ENCODE results near the gene GPHB5. TPM values are rescaled to one million over a fixed set of nuclear protein-coding genes. Genes with fewer than 3 reads are reported as not detected.

GPHB5 gene
- total RNA-seq, 1 experiment from 2014 or later: not detected

- peaks cover 12 to 13% of the 10 kb centered on the region in 2 experiments for H3K4me1 Mint-ChIP-seq
- no peak overlapping the region for H2BK15ac ChIP-seq (ENCODE audit: low read depth, low read length)
- H3K14ac ChIP-seq (ENCODE audit: insufficient read depth, low read length): no peak overlapping the region
- H3K27me3 ChIP-seq (ENCODE audit: insufficient read depth, low read length): no peaks in the 10 kb centered on the region
- H3K27ac Mint-ChIP-seq: no peak overlapping the region
- H2AFZ ChIP-seq (ENCODE audit: low read length): no peak overlapping the region
- no peaks in the 10 kb centered on the region for H3K23me2 ChIP-seq (ENCODE audit: insufficient read length, low read depth, low read length, poor library complexity, severe bottlenecking)
- no peak overlapping the region for H3K4ac ChIP-seq (ENCODE audit: low read depth, low read length)
- no peaks in the 10 kb centered on the region for H3K9me3 ChIP-seq (ENCODE audit: control insufficient read depth, low read depth, low read length)
- H4K8ac ChIP-seq (replicated peaks; ENCODE audit: insufficient read length, low read depth, low read length): no peak overlapping the region
- H2AK5ac ChIP-seq (ENCODE audit: insufficient read length, low read length): no peak overlapping the region
- H4K20me1 ChIP-seq (ENCODE audit: control insufficient read depth, insufficient read depth, insufficient read length): no peaks in the 10 kb centered on the region
- no peak overlapping the region for H2BK120ac ChIP-seq (ENCODE audit: low read depth, low read length, poor library complexity, severe bottlenecking)
- H3K4me1 ChIP-seq (ENCODE audit: insufficient read depth, low read length): no peaks in the 10 kb centered on the region
- DNase-seq: no peak
- no peak overlapping the region for H3T11ph ChIP-seq (ENCODE audit: low read length)
- H3K79me2 ChIP-seq (ENCODE audit: insufficient read depth, low read length): no peaks in the 10 kb centered on the region
- TF ChIP-seq, protein P1, sequence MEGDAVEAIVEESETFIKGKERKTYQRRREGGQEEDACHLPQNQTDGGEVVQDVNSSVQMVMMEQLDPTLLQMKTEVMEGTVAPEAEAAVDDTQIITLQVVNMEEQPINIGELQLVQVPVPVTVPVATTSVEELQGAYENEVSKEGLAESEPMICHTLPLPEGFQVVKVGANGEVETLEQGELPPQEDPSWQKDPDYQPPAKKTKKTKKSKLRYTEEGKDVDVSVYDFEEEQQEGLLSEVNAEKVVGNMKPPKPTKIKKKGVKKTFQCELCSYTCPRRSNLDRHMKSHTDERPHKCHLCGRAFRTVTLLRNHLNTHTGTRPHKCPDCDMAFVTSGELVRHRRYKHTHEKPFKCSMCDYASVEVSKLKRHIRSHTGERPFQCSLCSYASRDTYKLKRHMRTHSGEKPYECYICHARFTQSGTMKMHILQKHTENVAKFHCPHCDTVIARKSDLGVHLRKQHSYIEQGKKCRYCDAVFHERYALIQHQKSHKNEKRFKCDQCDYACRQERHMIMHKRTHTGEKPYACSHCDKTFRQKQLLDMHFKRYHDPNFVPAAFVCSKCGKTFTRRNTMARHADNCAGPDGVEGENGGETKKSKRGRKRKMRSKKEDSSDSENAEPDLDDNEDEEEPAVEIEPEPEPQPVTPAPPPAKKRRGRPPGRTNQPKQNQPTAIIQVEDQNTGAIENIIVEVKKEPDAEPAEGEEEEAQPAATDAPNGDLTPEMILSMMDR (conservative IDR thresholded peaks at IDR 0.05): no peak
- no peak overlapping the region for H2BK5ac ChIP-seq (ENCODE audit: insufficient read length, low read length)
- H3K36me3 Mint-ChIP-seq (ENCODE audit: insufficient read depth in 1 of 3, low read depth in 3 of 3): peaks cover 8 to 27% (median 21%) of the 10 kb centered on the region in 3 experiments
- H3K4me3 Mint-ChIP-seq: no peak overlapping the region
- H2BK12ac ChIP-seq (ENCODE audit: insufficient read length, low read depth, low read length): no peak overlapping the region
- H4K91ac ChIP-seq (ENCODE audit: insufficient read length, low read depth, low read length): no peak overlapping the region
- H3K79me1 ChIP-seq (ENCODE audit: insufficient read depth, low read depth, low read length, poor library complexity, severe bottlenecking): no peaks in the 10 kb centered on the region
- no peak overlapping the region for H4K5ac ChIP-seq (ENCODE audit: insufficient read length, low read depth, low read length)
- no peak overlapping the region for H2BK20ac ChIP-seq (ENCODE audit: low read depth, low read length, poor library complexity, severe bottlenecking)
- H3K18ac ChIP-seq (ENCODE audit: insufficient read length, low read depth, low read length): no peak overlapping the region
- H3K56ac ChIP-seq (ENCODE audit: insufficient read length, low read depth, low read length): no peak overlapping the region
- no peak overlapping the region for H3K23ac ChIP-seq (ENCODE audit: insufficient read length, low read depth, low read length)
- H3K27ac ChIP-seq (ENCODE audit: insufficient read length, low read depth, low read length): no peak overlapping the region
- peaks cover 19 to 21% of the 10 kb centered on the region in 2 experiments for H3K9me3 Mint-ChIP-seq
- H3K4me2 ChIP-seq (ENCODE audit: insufficient read depth, insufficient read length, low read length): no peak overlapping the region
- WGBS (ENCODE audit: extremely low coverage, insufficient read length, low lambda C conversion rate): no CpG with 5 or more reads among the region's 11 CpGs
- H3K9ac ChIP-seq (ENCODE audit: extremely low read depth, insufficient read length, low read length): no peak overlapping the region
- H3K27me3 Mint-ChIP-seq (ENCODE audit: low read depth): no peaks in the 10 kb centered on the region; the same call in 1 of the 2 replicates
Measured at GRCh38 chr14:63269561-63270225, 49.0 kb downstream of the GPHB5 start.
